GM12878 (cell line): ENCODE results near the gene ARHGAP36. TPM values are rescaled to one million over a fixed set of nuclear protein-coding genes. Genes with fewer than 3 reads are reported as not detected.

Experiments
- ATAC-seq: fragments of 200-7000 bp; cut with Tn5 transposase; 3 replicates; pipeline ENCODE4 v1.9.1; 2020; ENCODE audit warnings: mild to moderate bottlenecking, moderate library complexity
- BruUV-seq: library from RNA; stranded (reverse); fragments of 400-500 nt; replicated peaks from 2 replicates; lab custom pipeline; 2021; lab: Mats Ljungman, UMichigan
- CTCF ChIA-PET: fragments of 300-600 bp; sonication (Branson Sonifier 250); formaldehyde crosslinking; extraction: SDS; loops from one replicate; lab custom pipeline; 2021; ENCODE audit warnings: inconsistent platforms; lab: Yijun Ruan, JAX
- POLR2A ChIA-PET: fragments of 350-600 bp; formaldehyde crosslinking; extraction: SDS; loops from one replicate; lab custom pipeline; 2021; ENCODE audit warnings: inconsistent platforms; lab: Charles Lee
- RAD21 ChIA-PET: fragments of 300-600 bp; sonication (Branson Sonifier 250); formaldehyde crosslinking; loops from one replicate; lab custom pipeline; 2023; ENCODE audit warnings: antibody characterized with exemption; ENCODE audit not compliant: unreplicated experiment; lab: Charles Lee
- SMC1A ChIA-PET: fragments of 300-600 bp; sonication (Branson Sonifier 250); formaldehyde crosslinking; loops from one replicate; lab custom pipeline; 2023; ENCODE audit not compliant: unreplicated experiment, uncharacterized antibody; lab: Charles Lee
- DNase-seq: peaks from one replicate; pipeline ENCODE4 v3.0.0-alpha.2; 2011; ENCODE audit warnings: low read depth, low spot score
- FAIRE-seq: peaks from 3 replicates; lab custom pipeline; 2011; peaks lifted over from hg19 to GRCh38; lab: Jason Lieb, UNC
- H2AFZ ChIP-seq: 2 replicates; pipeline ENCODE4 v1.6.0; 2011; ENCODE audit warnings: low read depth, low read length, control low read depth; ENCODE audit not compliant: control insufficient read depth
- H3K27ac ChIP-seq: 2 replicates; pipeline ENCODE4 v1.5.1; 2011; ENCODE audit warnings: control low read depth; ENCODE audit not compliant: control insufficient read depth, insufficient read depth
- H3K27me3 ChIP-seq, 2 experiments: replicated peaks in 1 of 2; 2 replicates each; pipeline versions ENCODE4 v1.6.0 to v1.6.1; 2011; ENCODE audit warnings: low read length in 1 of 2; ENCODE audit not compliant: control insufficient read depth in 2 of 2, insufficient read depth in 2 of 2
- H3K36me3 ChIP-seq, 2 experiments: 2 replicates each; pipeline ENCODE4 v1.5.1; 2011; ENCODE audit warnings: low read length in 1 of 2; ENCODE audit not compliant: control insufficient read depth in 2 of 2, insufficient read depth in 2 of 2
- H3K4me1 ChIP-seq: 2 replicates; pipeline ENCODE4 v1.6.1; 2011; ENCODE audit warnings: mild to moderate bottlenecking, low read length, moderate library complexity, mixed read lengths; ENCODE audit not compliant: control insufficient read depth, insufficient read depth
- H3K4me2 ChIP-seq: 2 replicates; pipeline ENCODE4 v1.6.0; 2011; ENCODE audit warnings: control low read depth; ENCODE audit not compliant: control insufficient read depth, insufficient read depth
- H3K4me3 ChIP-seq: fragments of 200-600 bp; sonication (generic); 2 replicates; pipeline ENCODE4 v1.5.1; 2016
- H3K79me2 ChIP-seq: 2 replicates; pipeline ENCODE4 v1.6.0; 2011; ENCODE audit warnings: low read length; ENCODE audit not compliant: control insufficient read depth, insufficient read depth
- H3K9ac ChIP-seq: 2 replicates; pipeline ENCODE4 v1.8.0; 2011; ENCODE audit warnings: low read length, control low read depth, mixed read lengths; ENCODE audit not compliant: control insufficient read depth, insufficient read depth
- H3K9me3 ChIP-seq: replicated peaks from 3 replicates; pipeline ENCODE4 v1.5.1; 2011; ENCODE audit warnings: mild to moderate bottlenecking, low read length; ENCODE audit not compliant: control insufficient read depth, insufficient read depth
- H4K20me1 ChIP-seq: 2 replicates; pipeline ENCODE4 v1.6.0; 2011; ENCODE audit not compliant: control insufficient read depth, insufficient read depth
- CHD4 ChIP-seq: fragments of 200-600 bp; sonication (generic); IDR thresholded peaks from 2 replicates; pipeline ENCODE4 v1.6.1; 2016; ENCODE audit warnings: mild to moderate bottlenecking
- POU2F2 ChIP-seq: IDR thresholded peaks from 3 replicates; pipeline ENCODE4 v1.6.1; 2011; ENCODE audit warnings: low read depth, mild to moderate bottlenecking, low read length, borderline replicate concordance
- RELA ChIP-seq: fragments of 450-650 bp; IDR thresholded peaks from 2 replicates; pipeline ENCODE4 v1.8.0; 2014; ENCODE audit warnings: borderline replicate concordance; ENCODE audit not compliant: partially characterized antibody
- SUPT20H ChIP-seq: IDR thresholded peaks from 2 replicates; pipeline ENCODE4 v1.6.1; 2011; ENCODE audit warnings: low read depth, mild to moderate bottlenecking, low read length, moderate library complexity, borderline replicate concordance; ENCODE audit not compliant: control insufficient read depth
- TCF3 ChIP-seq: IDR thresholded peaks from 2 replicates; pipeline ENCODE4 v1.6.1; 2012; ENCODE audit warnings: low read depth, mild to moderate bottlenecking, low read length, borderline replicate concordance; ENCODE audit not compliant: insufficient read depth
- WGBS: methylation state at CpG from one replicate; pipeline ENCODE4 v1.1.6; 2016; ENCODE audit warnings: low lambda C conversion rate; ENCODE audit not compliant: insufficient replicate concordance, insufficient coverage; ENCODE audit errors: missing lambda C conversion rate; 5-methylcytosine and 5-hydroxymethylcytosine counted together
- in situ Hi-C: fragments of 300-500 bp; cut with MboI; formaldehyde crosslinking; loops from 9 replicates; pipeline ENCODE4 v1.14.3; 2018; ENCODE audit warnings: mixed read lengths
- intact Hi-C: fragments of 100-400 bp; cut with micrococcal nuclease; formaldehyde crosslinking; loops from one replicate; pipeline ENCODE4 v1.14.2; 2022; ENCODE audit not compliant: unreplicated experiment
- polyA plus RNA-seq, 11 experiments: library from polyadenylated mRNA; depleted of rRNA in 4 of 11; unstranded in 6 of 11; stranded (reverse) in 5 of 11; fragments of >200 nt; fragmentation: Nextera tagmentation in 4 of 11; fragmentation: Illumina TruSeq in 1 of 11; extraction: Ambion mirVana in 4 of 11; extraction: Trizol in 1 of 11; gene quantifications; 1 replicate in 1 of 11; 2 replicates in 10 of 11; pipeline versions ENCODE4 v1.2.1 to v1.2.3, GENCODE V29; 2011 to 2016; ENCODE audit warnings: inconsistent platforms in 2 of 11, missing spikeins in 2 of 11, low read depth in 1 of 11
- total RNA-seq, 4 experiments: library from RNA; depleted of rRNA in 3 of 4; stranded (reverse); fragments of >200 nt in 3 of 4; fragmentation: Illumina TruSeq in 1 of 4; extraction: Trizol in 1 of 4; gene quantifications; 2 replicates each; pipeline versions ENCODE4 v1.2.1 to v1.2.3, GENCODE V29; 2013 to 2021
- TF ChIP-seq, protein P1 (sequence below): IDR thresholded peaks from 2 replicates; pipeline ENCODE4 v1.6.1; 2012; ENCODE audit warnings: low read depth, low read length, improper control_type of control experiment
- TF ChIP-seq, protein P2 (sequence below): IDR thresholded peaks from 2 replicates; pipeline ENCODE4 v1.6.1; 2012; ENCODE audit warnings: improper control_type of control experiment, low read depth, low read length; ENCODE audit not compliant: insufficient replicate concordance
- TF ChIP-seq, protein P3 (sequence below): fragments of 450-650 bp; IDR thresholded peaks from 2 replicates; pipeline ENCODE4 v1.6.1; 2016; ENCODE audit warnings: mild to moderate bottlenecking

The ARHGAP36 gene
- total and polyA plus RNA-seq, 10 of the 15 experiments (the other 5 are each of a cell fraction or from before 2014, with no cell fraction given): not detected

DNA sequence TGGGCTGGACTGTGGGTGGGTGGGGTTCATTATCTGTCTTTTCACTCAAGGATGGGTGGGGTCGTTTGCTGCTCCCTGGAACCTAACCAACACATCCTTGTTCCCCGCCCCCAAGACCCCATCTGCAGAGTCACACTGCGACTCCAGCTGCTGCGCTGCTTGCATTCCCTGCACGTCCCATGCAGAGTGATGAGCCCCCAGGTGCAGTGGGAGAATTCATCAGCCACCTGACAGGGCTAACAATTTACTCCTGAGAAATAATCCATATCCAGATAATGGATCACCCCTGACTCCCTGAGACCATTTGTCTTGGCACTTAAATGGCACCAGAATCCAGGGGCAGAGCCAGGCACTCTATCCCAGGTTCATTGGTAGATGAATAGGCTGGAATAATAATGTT is 12.4 kb upstream of the ARHGAP36 start (continued):
- no peak for TF ChIP-seq RELA

DNA sequence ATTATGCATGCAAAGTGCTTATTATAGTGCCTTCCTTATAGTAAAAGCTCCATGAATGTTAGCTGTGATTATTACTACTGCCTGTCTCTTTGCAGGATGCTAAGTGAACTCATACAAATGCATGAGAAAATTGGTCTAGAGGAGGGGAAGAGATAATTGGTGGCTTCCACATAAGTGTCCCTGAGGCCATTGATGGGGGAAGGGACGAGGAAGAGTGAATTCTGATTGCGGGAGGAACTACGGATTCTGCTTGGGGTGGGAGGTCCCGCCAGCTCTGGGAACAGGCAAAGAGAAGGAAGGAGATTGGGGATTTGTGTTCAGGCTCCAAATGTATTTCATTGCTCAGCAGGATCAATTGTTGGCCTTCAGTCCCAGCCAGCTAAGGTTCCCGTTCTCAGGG is 11.6 kb upstream of the ARHGAP36 start:
- POLR2A ChIA-PET: no interaction called here

DNA sequence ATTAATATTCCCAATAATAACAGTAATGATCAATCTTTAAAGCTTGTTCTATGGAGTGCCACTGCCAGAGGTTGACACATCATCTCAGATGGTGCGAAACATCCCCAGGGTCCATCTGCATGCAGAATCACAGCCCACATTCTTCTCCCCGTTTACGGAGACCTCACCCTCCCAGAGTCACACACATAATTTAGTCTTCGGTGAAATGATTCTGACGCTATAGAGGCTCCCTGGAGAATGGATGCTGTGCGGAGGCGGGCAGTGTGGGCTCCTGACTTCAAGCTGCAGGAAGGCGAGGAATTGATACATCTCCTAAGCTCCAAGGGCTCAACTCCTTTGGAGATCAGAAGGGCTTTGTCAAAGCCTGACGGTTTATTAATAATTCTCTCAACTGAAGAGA is 11.0 kb upstream of the ARHGAP36 start:
- DNase-seq: no peak
- no peak overlapping the region for H3K4me3 ChIP-seq
- no peak overlapping the region for H3K9ac ChIP-seq
- H2AFZ ChIP-seq: no peak overlapping the region
- H3K4me1 ChIP-seq: no peaks in the 10 kb centered on the region
- H3K79me2 ChIP-seq: no peaks in the 10 kb centered on the region
- H3K27me3 ChIP-seq: peaks cover 3% of the 10 kb centered on the region in 2 experiments; a peak in 2 of 4 replicates
- ATAC-seq: no peak
- H3K9me3 ChIP-seq: no peaks in the 10 kb centered on the region
- in situ Hi-C loops (no loop called here), intact Hi-C loops (no loop called here)
- WGBS: 41% methylated on average over 9 of the region's 9 CpGs
- no peak for FAIRE-seq
- no peak overlapping the region for H3K27ac ChIP-seq
- SMC1A ChIA-PET: no interaction called here
- no TSS peak for BruUV-seq
- H4K20me1 ChIP-seq: no peaks in the 10 kb centered on the region
- POLR2A ChIA-PET: no interaction called here
- H3K36me3 ChIP-seq: no peaks in the 10 kb centered on the region
- H3K4me2 ChIP-seq: no peak overlapping the region
- RAD21 ChIA-PET: no interaction called here
- CTCF ChIA-PET: interaction anchor here (1.0 kb wide), 1 partner anchor 9 kb away, joined by 3 read pairs; no protein-coding TSS in a partner anchor
- no peak for TF ChIP-seq SUPT20H
- TF ChIP-seq, protein P1, sequence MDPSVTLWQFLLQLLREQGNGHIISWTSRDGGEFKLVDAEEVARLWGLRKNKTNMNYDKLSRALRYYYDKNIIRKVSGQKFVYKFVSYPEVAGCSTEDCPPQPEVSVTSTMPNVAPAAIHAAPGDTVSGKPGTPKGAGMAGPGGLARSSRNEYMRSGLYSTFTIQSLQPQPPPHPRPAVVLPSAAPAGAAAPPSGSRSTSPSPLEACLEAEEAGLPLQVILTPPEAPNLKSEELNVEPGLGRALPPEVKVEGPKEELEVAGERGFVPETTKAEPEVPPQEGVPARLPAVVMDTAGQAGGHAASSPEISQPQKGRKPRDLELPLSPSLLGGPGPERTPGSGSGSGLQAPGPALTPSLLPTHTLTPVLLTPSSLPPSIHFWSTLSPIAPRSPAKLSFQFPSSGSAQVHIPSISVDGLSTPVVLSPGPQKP: no peak
- no peak for TF ChIP-seq CHD4
- TF ChIP-seq, protein P2, sequence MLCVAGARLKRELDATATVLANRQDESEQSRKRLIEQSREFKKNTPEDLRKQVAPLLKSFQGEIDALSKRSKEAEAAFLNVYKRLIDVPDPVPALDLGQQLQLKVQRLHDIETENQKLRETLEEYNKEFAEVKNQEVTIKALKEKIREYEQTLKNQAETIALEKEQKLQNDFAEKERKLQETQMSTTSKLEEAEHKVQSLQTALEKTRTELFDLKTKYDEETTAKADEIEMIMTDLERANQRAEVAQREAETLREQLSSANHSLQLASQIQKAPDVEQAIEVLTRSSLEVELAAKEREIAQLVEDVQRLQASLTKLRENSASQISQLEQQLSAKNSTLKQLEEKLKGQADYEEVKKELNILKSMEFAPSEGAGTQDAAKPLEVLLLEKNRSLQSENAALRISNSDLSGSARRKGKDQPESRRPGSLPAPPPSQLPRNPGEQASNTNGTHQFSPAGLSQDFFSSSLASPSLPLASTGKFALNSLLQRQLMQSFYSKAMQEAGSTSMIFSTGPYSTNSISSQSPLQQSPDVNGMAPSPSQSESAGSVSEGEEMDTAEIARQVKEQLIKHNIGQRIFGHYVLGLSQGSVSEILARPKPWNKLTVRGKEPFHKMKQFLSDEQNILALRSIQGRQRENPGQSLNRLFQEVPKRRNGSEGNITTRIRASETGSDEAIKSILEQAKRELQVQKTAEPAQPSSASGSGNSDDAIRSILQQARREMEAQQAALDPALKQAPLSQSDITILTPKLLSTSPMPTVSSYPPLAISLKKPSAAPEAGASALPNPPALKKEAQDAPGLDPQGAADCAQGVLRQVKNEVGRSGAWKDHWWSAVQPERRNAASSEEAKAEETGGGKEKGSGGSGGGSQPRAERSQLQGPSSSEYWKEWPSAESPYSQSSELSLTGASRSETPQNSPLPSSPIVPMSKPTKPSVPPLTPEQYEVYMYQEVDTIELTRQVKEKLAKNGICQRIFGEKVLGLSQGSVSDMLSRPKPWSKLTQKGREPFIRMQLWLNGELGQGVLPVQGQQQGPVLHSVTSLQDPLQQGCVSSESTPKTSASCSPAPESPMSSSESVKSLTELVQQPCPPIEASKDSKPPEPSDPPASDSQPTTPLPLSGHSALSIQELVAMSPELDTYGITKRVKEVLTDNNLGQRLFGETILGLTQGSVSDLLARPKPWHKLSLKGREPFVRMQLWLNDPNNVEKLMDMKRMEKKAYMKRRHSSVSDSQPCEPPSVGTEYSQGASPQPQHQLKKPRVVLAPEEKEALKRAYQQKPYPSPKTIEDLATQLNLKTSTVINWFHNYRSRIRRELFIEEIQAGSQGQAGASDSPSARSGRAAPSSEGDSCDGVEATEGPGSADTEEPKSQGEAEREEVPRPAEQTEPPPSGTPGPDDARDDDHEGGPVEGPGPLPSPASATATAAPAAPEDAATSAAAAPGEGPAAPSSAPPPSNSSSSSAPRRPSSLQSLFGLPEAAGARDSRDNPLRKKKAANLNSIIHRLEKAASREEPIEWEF: no peak

More for the DNA sequence above, 11.6 kb upstream of the ARHGAP36 start:
- H3K79me2 ChIP-seq: no peaks in the 10 kb centered on the region
- H2AFZ ChIP-seq: no peak overlapping the region
- in situ Hi-C loops (no loop called here), intact Hi-C loops (no loop called here)
- ChIA-PET CTCF (interaction anchor here (1.0 kb wide), 1 partner anchor 9 kb away, joined by 3 read pairs; no protein-coding TSS in a partner anchor), SMC1A (no interaction called here), RAD21 (no interaction called here)
- FAIRE-seq (no peak), DNase-seq (no peak), ATAC-seq (no peak)
- H3K4me1 ChIP-seq: no peaks in the 10 kb centered on the region
- no peak overlapping the region for H3K4me2 ChIP-seq
- H3K9ac ChIP-seq: no peak overlapping the region
- WGBS: 37% methylated on average over 5 of the region's 5 CpGs
- no peak for TF ChIP-seq POU2F2
- TF ChIP-seq, protein P3, sequence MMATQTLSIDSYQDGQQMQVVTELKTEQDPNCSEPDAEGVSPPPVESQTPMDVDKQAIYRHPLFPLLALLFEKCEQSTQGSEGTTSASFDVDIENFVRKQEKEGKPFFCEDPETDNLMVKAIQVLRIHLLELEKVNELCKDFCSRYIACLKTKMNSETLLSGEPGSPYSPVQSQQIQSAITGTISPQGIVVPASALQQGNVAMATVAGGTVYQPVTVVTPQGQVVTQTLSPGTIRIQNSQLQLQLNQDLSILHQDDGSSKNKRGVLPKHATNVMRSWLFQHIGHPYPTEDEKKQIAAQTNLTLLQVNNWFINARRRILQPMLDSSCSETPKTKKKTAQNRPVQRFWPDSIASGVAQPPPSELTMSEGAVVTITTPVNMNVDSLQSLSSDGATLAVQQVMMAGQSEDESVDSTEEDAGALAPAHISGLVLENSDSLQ: no peak
- no peak for TF ChIP-seq TCF3
- TF ChIP-seq CHD4: no peak
- H3K27ac ChIP-seq: no peak overlapping the region
- H4K20me1 ChIP-seq: no peaks in the 10 kb centered on the region
- no peak overlapping the region for H3K4me3 ChIP-seq
- H3K27me3 ChIP-seq: peaks cover 3% of the 10 kb centered on the region in 2 experiments; a peak in 2 of 4 replicates
- BruUV-seq: no TSS peak
- no peaks in the 10 kb centered on the region for H3K36me3 ChIP-seq
- H3K9me3 ChIP-seq: no peaks in the 10 kb centered on the region
